HG03103 (cell line): ENCODE results near the gene GRB7.

ENCODE experiments used
- ATAC-seq: cut with Tn5 transposase; IDR thresholded peaks from one replicate; pipeline ENCODE4 v1.9.1; 2021; ENCODE audit warnings: low read depth; ENCODE audit not compliant: unreplicated experiment

GRB7 gene

DNA sequence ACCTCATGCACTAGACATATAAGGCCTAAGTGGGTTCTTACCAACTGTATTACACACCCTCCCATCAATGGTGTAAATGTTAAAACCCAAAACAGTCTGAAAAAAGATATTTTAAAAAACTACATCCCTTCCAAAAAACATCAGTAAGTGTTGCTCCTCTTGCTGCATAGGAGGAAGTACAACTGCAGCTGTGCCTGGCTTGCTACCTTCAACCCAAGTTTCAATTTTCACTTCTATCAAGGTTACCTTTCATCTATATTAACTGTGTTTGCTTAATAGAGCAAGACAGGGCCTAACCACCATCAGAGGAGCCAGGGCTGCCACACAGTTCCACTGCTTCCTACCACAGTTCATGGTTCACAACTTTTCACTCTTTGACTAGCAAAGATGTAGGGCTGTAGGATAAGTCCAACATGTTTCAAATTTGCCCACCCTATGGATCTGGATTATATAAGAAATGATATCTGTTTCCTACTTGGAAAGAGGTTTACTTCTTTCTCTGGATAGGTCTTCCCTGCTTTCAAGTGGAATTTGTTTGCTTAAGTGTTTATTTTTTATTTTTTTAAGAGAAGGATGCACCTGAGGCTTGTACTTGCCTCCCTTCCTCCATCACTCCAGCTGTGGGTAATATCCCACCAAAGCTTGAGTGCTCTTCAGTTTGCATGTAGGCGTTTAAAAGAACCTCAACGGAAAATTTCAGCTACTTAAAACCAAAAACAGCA is 56.7 kb downstream of the GRB7 start:
- no peak for ATAC-seq
